NB4 (cell line): ENCODE data around the gene FBXL17.

Experiments
- POLR2A ChIP-seq: IDR thresholded peaks from 2 replicates; pipeline ENCODE4 v1.6.1; 2011; ENCODE audit warnings: mild to moderate bottlenecking; ENCODE audit not compliant: insufficient read length; ENCODE audit errors: extremely low read depth
- TF ChIP-seq, protein P1 (sequence below): IDR thresholded peaks from one replicate; pipeline ENCODE4 v1.5.1; 2012; ENCODE audit warnings: low read depth, low read length

DNA sequence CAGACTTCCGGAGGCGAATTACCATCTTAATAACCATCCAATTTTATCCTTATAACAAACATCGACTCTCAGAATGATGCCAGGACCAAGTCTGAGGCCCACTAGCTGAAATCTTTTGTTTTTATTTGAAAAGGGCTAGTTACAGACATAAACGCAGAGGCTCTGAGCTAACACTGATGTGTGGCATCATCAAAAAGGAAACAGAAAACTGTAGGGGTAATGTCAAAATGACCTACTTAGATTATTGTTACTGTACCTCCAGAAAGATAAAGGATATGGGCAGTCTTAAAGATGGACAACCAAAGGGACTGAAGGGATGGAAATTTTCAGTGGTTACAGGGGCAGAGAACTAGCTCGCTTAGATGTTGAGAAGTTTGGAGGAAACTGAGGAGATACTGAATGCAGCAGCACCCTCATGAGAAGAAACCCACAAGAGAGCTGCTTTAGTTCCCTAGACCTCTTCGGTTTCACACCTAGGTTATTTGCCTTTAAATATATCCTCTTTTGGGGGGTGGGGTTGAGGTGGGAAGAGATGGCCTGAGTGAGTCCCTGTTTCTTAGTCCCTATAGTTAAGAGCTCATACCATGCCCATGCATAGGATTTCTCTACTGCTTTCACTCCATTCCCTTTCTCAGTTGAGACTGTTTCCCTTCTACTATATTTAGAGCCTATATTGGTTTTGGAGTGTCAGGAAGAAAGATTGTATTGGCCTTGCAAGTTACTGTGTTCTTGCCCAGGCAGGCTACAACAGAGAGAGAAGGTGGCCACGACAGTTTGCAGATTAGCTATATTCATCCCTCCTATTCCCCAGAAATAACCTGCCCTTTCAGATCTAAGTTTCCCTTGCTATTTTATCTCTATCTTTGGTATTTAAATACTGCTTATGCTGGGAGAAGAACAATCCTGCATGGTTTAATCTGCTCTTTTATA is 390.8 kb downstream of the FBXL17 start:
- TF ChIP-seq, protein P1, sequence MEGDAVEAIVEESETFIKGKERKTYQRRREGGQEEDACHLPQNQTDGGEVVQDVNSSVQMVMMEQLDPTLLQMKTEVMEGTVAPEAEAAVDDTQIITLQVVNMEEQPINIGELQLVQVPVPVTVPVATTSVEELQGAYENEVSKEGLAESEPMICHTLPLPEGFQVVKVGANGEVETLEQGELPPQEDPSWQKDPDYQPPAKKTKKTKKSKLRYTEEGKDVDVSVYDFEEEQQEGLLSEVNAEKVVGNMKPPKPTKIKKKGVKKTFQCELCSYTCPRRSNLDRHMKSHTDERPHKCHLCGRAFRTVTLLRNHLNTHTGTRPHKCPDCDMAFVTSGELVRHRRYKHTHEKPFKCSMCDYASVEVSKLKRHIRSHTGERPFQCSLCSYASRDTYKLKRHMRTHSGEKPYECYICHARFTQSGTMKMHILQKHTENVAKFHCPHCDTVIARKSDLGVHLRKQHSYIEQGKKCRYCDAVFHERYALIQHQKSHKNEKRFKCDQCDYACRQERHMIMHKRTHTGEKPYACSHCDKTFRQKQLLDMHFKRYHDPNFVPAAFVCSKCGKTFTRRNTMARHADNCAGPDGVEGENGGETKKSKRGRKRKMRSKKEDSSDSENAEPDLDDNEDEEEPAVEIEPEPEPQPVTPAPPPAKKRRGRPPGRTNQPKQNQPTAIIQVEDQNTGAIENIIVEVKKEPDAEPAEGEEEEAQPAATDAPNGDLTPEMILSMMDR = no peak
- no peak for TF ChIP-seq POLR2A
